ENCODE measurements around the gene USP4.
A peak's percentile ranks its signal among the peaks of the same experiment; 100 is the strongest.
"Not testable (repeated sequence)": the region's sequence is repeated elsewhere in the genome, so short reads cannot be mapped to it uniquely, and the experiment has no call there.

The USP4 gene

GRCh38 chr3:49260806-49261324, 79.0 kb downstream of the USP4 start:
- Mint-ChIP-seq H3K4me3 (no peak overlapping the region), H3K27ac (peak overlapping the region; percentile 18), H3K4me1 (ENCODE audit: low read depth) (peaks cover 8% of the 10 kb centered on the region)

GRCh38 chr3:49257187-49257586, 82.7 kb downstream of the USP4 start:
- Mint-ChIP-seq H3K4me1 (ENCODE audit: low read depth) (peaks cover 8% of the 10 kb centered on the region), H3K9me3 (no peaks in the 10 kb centered on the region), H3K4me3 (no peak overlapping the region), H3K36me3 (ENCODE audit: low read depth) (no peaks in the 10 kb centered on the region), H3K27me3 (no peaks in the 10 kb centered on the region), H3K27ac (no peak overlapping the region)

More at GRCh38 chr3:49260806-49261324, 79.0 kb downstream of the USP4 start:
- no peaks in the 10 kb centered on the region for H3K9me3 Mint-ChIP-seq
- no peaks in the 10 kb centered on the region for H3K27me3 Mint-ChIP-seq
- no peaks in the 10 kb centered on the region for H3K36me3 Mint-ChIP-seq (ENCODE audit: low read depth)

- Mint-ChIP-seq H3K36me3 (ENCODE audit: low read depth) (no peaks in the 10 kb centered on the region), H3K9me3 (no peaks in the 10 kb centered on the region), H3K4me1 (ENCODE audit: low read depth) (peaks cover 4% of the 10 kb centered on the region), H3K27ac (no peak overlapping the region), H3K4me3 (no peak overlapping the region), H3K27me3 (no peaks in the 10 kb centered on the region)
Measured at GRCh38 chr3:49255718-49256511, 83.9 kb downstream of the USP4 start.

- Mint-ChIP-seq H3K9me3 (no peaks in the 10 kb centered on the region), H3K36me3 (ENCODE audit: low read depth) (no peaks in the 10 kb centered on the region), H3K27me3 (no peaks in the 10 kb centered on the region), H3K27ac (no peak overlapping the region), H3K4me3 (no peak overlapping the region), H3K4me1 (ENCODE audit: low read depth) (no peaks in the 10 kb centered on the region)
Measured at GRCh38 chr3:49255112-49255511, 84.7 kb downstream of the USP4 start.

- no peaks in the 10 kb centered on the region for H3K4me1 Mint-ChIP-seq (ENCODE audit: low read depth)
- H3K4me3 Mint-ChIP-seq: no peak overlapping the region
- no peak overlapping the region for H3K27ac Mint-ChIP-seq
- no peaks in the 10 kb centered on the region for H3K9me3 Mint-ChIP-seq
- H3K36me3 Mint-ChIP-seq (ENCODE audit: low read depth): no peaks in the 10 kb centered on the region
- no peaks in the 10 kb centered on the region for H3K27me3 Mint-ChIP-seq
Measured at GRCh38 chr3:49253512-49253911, 86.3 kb downstream of the USP4 start.

GRCh38 chr3:49248840-49249227, 91.0 kb downstream of the USP4 start:
- Mint-ChIP-seq H3K9me3 (no peaks in the 10 kb centered on the region), H3K36me3 (ENCODE audit: low read depth) (no peaks in the 10 kb centered on the region)

GRCh38 chr3:49244581-49245205, 95.2 kb downstream of the USP4 start:
- Mint-ChIP-seq H3K36me3 (ENCODE audit: low read depth) (no peaks in the 10 kb centered on the region), H3K9me3 (no peaks in the 10 kb centered on the region), H3K27me3 (no peaks in the 10 kb centered on the region), H3K27ac (no peak overlapping the region), H3K4me1 (ENCODE audit: low read depth) (no peaks in the 10 kb centered on the region), H3K4me3 (no peak overlapping the region)

More at GRCh38 chr3:49248840-49249227, 91.0 kb downstream of the USP4 start:
- Mint-ChIP-seq H3K27me3 (no peaks in the 10 kb centered on the region), H3K27ac (no peak overlapping the region), H3K4me3 (no peak overlapping the region), H3K4me1 (ENCODE audit: low read depth) (no peaks in the 10 kb centered on the region)

GRCh38 chr3:49240091-49240490, 99.8 kb downstream of the USP4 start:
- not testable (repeated sequence) for H3K4me1 Mint-ChIP-seq (ENCODE audit: low read depth); H3K4me3 Mint-ChIP-seq; H3K36me3 Mint-ChIP-seq (ENCODE audit: low read depth); H3K9me3 Mint-ChIP-seq; H3K27ac Mint-ChIP-seq; H3K27me3 Mint-ChIP-seq

- Mint-ChIP-seq H3K36me3 (ENCODE audit: low read depth) (no peaks in the 10 kb centered on the region), H3K27ac (no peak overlapping the region), H3K4me3 (no peak overlapping the region), H3K27me3 (no peaks in the 10 kb centered on the region), H3K4me1 (ENCODE audit: low read depth) (no peaks in the 10 kb centered on the region), H3K9me3 (peaks cover 8% of the 10 kb centered on the region)
Measured at GRCh38 chr3:49238274-49239127, 101.4 kb downstream of the USP4 start.

- Mint-ChIP-seq H3K4me3 (no peak overlapping the region), H3K9me3 (peaks cover 14% of the 10 kb centered on the region), H3K27me3 (peaks cover 5% of the 10 kb centered on the region), H3K4me1 (ENCODE audit: low read depth) (no peaks in the 10 kb centered on the region), H3K36me3 (ENCODE audit: low read depth) (no peaks in the 10 kb centered on the region), H3K27ac (no peak overlapping the region)
Measured at GRCh38 chr3:49237344-49237743, 102.5 kb downstream of the USP4 start.

GRCh38 chr3:49236226-49236625, 103.6 kb downstream of the USP4 start:
- H3K36me3 Mint-ChIP-seq (ENCODE audit: low read depth): no peaks in the 10 kb centered on the region
- peaks cover 20% of the 10 kb centered on the region for H3K9me3 Mint-ChIP-seq
- peaks cover 12% of the 10 kb centered on the region for H3K27me3 Mint-ChIP-seq
- no peak overlapping the region for H3K4me3 Mint-ChIP-seq
- no peak overlapping the region for H3K27ac Mint-ChIP-seq
- H3K4me1 Mint-ChIP-seq (ENCODE audit: low read depth): no peaks in the 10 kb centered on the region

- H3K4me1 Mint-ChIP-seq (ENCODE audit: low read depth); H3K27ac Mint-ChIP-seq; H3K36me3 Mint-ChIP-seq (ENCODE audit: low read depth); H3K4me3 Mint-ChIP-seq: not testable (repeated sequence)
- peaks cover 47% of the 10 kb centered on the region for H3K9me3 Mint-ChIP-seq
- peaks cover 23% of the 10 kb centered on the region for H3K27me3 Mint-ChIP-seq
Measured at GRCh38 chr3:49228817-49229216, 111.0 kb downstream of the USP4 start.
